ENCODE data around the gene LRP1B.
"Not testable (repeated sequence)": the region's sequence is repeated elsewhere in the genome, so short reads cannot be mapped to it uniquely, and the experiment has no call there.

Gene LRP1B

DNA sequence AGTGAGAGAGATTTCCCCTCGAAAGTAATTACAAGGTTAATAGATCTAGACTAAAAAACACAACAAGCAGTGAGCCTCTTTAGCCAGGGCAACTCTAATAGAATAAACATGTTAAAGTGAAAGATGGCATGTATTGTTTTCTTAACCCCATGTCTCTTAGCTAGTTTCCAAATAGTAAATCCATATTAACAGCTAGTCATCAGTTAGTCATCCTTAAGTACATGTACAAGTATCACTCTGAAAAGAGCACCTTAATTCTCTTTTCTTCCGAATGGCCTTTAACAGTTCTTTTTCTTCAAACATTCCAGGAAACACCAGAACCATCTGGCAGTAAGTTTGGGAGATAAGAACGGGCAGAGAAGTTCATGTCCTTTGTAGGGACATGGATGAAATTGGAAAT is 1480.0 kb downstream of the LRP1B start:
- no peak for DNase-seq

DNA sequence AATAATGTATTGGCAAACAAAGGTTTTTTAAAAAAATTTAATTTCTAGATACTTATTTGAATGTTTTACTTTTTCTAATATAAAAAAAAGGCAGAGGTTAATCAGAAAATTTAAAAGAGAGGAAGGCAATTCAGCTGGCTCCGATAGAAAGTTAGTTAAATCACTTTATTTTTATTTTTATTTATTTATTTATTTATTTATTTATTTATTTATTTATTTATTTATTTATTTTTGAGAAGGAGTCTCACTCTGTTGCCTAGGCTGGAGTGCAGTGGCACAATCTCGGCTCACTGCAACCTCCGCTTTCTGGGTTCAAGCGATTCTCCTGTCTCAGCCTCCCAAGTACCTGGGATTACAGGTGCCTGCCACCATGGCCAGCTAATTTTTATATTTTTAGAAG is 1480.7 kb downstream of the LRP1B start:
- DNase-seq: not testable (repeated sequence)

DNA sequence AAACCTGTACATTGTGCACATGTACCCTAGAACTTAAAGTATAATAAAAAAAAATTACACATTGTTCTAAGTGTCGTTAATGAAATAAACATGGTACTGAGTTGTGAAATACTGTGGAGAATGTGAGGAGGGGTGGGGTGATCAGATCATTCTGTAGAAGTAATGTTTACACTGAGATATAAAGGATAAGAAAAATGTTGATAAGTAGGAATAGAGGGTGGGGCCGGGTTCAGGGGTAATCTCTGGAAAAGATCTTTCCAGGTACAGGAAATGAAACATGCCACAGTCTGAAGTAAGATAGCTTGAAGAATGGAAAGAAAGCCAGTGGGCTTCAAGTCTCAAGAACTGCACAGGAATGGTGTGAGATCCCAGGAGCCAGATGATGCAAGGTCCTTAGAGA is 1482.4 kb downstream of the LRP1B start:
- DNase-seq: no peak

DNA sequence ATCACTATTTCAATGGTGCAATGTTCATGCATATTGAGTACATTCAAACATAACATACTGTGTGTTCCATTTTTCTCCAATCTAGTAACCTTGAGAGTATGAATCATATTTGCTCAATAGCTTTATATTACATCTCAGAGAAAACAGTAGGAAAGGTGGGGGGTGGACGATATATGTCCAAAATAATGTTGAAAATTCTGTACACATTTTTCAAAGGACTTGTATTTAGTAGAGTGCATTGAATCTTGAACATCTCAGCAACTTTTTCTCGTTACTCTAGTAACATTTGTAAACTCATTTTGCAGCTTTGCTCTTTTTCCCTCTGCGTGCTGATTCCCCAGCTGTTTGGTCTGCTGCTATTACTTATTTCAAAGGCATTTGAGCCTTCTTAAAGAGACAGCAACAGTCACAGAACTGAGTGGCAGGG is 1487.0 kb downstream of the LRP1B start:
- no peak for DNase-seq

DNA sequence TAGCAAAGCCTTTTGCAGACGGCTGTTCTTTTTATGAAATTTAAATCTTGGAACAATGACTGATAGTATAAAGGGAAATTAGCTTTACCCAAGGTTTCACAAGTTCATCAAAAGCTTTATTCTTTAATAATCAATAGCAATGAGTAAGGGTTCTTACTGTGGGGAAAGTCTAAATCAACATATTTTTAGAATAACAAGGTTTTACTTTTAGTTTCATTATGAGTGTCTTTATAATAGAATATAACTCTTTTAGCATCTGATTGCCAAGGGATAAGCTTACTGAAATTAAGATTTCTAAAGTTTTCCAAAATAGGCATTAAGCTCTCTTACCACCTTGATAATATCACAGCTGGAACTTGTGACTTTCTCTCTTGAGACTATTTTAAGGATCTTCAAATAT is 1489.7 kb downstream of the LRP1B start:
- DNase-seq: no peak

DNA sequence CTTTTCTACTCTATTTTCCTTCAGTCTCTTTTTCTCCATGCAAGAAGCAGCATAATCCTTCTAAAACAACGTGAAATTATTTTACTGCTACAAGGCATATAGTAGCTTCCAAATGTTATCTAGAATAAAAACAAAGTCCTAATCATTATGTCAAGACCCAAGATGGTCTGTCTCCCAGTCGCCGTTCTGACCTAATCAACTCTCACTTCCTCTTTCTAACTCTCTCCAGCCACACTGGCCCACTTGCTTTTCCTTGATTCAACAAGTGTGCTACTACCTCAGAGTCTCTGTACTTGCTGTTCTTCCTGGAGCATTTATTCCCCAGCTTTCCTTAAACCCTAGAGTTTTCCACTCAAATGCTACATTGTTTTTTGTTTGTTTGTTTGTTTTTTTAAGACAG is 1491.2 kb downstream of the LRP1B start:
- DNase-seq: no peak

DNA sequence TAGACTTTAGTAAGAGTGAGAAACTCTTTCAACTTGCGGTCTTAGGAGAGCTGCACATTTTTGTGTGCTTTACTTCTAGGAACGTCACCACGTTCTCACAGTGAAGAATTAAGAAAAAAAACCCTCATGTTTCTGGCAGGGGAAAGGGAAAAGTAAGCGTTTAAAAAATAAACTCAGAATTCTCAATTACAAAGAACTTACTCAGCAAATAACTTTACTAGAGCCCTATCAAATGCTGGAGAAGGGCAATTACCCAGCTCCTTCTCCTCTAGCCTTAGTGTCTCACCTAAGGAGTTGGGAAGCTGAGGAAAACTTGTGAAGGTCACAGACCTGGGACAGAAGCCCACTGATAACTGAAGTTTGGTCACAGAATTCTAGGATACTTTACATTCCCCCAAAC is 1500.3 kb downstream of the LRP1B start:
- DNase-seq: no peak

DNA sequence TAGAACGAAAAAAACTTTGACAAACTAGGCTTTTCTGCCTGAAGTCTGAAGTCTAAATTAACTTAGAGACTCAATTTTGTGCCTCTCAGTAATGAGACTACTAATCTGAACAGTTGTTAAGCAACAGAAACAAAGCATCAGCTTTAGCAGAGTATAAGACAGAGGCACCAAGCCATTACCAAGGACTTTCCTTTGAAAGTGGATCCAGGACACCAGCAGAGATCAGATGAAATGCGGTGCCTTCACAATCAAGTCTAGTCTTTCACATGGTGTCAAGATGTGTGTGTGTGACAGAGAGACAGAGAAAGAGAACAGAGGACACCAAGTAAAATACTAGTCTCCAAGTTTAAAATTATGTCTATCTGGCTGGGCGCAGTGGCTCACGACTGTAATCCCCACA is 1502.9 kb downstream of the LRP1B start:
- no peak for DNase-seq

DNA sequence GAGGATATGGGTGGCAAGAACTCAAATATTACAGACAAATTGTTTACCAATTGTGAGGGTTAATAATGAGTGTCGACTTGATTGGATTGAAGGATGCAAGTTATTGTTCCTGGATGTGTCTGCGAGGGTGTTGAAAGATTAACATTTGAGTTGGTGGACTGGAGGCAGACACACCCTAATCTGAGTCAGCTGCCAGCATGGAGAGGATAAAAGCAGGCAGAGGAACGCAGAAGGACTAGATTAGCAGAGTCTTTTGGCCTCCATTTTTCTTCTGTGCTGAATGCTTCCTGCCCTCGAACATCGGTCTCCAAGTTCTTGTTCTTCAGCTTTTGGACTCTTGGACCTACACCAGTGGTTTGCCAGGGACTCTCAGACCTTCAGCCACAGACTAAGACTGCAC is 1503.7 kb downstream of the LRP1B start:
- DNase-seq: no peak

DNA sequence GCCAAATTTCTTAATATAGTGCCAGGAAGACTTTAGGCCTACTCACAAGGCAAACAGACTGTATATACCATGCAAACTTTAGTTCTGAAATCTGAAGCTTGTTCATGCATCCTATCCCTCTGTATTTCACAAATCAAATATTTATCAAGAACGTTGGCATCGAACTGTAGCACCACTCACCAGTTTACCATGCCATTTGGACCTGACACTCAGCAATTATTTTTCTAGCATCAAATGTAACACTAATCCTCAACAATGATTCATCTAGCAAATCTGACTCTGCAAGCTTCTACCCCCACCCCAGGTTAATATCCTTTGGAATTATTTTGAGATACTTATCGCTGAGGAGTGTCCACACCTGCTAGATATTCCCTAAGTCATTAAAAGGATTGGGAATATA is 1506.6 kb downstream of the LRP1B start:
- no peak for DNase-seq

DNA sequence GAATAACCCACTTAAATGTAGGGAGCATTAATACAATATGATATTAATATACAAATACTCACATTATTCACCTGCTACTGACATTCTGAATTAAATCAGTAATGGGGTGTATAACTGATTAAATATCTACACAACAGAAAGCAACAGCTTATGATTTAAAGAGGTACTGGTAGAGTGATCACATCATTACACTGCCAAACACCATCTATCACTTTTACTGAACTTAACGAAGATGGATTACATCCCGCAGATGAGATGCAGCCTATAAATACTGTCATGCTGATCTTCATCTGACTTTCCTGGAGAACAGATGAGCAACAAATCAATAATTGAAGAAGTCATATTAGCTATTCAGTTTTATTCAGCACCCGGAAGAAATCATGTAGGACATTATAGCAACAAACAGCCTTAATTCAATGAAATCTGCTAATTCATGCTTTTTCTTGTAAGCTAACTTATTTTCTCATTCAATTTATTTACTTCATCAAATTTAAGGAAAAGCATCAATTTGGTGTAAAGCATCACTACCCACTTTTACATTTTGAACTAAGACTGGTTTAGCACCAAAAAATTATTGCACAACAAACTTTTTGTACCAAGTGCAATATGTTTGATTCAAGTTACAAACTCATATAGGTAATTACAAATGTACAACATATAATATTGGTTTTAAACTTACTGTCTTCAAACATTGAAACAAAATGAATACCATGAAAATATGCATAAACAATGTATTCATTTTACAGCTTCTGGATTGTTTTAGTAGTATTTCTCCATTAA is 1509.0 kb downstream of the LRP1B start:
- DNase-seq: no peak

DNA sequence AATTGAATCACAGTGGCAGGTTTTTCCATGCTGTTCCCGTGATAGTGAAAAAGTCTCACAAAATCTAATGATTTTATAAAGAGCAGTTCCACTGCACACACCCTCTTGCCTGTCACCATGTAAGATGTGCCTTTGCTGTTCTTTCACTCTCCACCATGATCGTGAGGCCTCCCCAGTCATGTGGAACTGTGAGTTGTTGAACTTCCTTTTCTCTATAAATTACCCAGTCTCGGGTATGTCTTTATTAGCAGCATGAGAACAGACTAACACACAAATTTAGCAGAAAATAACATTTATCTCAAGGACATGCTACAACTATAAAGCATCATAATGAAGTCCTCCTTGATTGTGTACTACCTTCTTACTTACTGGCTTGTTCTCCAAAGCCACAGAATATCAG is 1526.0 kb downstream of the LRP1B start:
- no peak for DNase-seq

DNA sequence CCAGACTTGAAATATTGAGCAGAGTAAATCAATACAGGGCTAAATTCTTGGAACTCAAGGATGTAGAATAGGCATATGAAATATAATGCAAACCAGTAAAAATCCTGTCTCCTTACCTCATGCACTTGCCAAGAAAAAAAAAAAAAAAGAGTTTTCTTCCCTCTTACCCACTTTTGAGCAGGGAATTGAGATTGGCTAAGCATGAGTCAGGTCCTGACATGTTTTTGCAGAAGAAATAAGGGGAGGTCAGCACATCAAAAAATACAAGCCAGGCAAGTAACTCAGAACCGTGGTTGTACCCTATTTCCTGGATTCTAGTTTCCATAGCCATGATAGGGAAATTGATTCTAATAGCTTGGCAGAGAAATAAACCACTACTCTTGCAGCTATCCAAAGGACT is 1526.7 kb downstream of the LRP1B start:
- DNase-seq: no peak

DNA sequence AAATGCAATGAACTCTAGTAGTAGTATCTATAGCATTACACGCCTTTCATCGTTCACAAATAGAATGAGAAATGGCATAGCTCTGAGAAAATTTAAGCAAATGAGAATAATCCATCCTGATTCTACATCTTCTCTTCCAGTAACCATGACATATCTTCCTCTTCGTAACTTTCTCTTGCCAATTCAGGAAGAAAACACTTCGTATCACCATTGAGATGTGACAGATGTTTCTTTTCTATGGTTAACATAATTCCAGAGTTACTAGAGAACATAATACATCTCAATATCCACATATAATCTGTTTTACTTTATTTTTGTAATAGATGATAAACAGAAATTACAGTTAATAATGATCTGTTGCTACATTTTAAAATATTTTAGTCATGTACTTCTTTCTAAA is 1527.4 kb downstream of the LRP1B start:
- no peak for DNase-seq

DNA sequence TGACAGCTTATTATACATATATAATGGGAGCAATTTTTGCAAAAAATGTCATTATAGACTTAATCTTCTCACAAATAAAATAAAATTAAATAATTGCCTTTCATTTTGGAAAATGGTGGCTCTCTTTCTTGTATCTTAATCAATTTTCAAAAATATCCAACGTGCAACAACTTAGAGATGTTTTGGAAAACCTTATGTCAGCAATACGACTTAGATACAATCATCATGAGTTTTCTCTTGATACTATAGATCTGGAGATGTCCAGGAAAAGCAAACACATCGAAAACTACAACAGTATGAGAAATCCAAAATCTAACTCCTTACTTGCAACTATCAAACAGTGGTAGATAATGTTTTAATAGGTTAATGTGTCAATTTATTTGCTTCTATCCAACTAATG is 1529.0 kb downstream of the LRP1B start:
- DNase-seq: no peak

DNA sequence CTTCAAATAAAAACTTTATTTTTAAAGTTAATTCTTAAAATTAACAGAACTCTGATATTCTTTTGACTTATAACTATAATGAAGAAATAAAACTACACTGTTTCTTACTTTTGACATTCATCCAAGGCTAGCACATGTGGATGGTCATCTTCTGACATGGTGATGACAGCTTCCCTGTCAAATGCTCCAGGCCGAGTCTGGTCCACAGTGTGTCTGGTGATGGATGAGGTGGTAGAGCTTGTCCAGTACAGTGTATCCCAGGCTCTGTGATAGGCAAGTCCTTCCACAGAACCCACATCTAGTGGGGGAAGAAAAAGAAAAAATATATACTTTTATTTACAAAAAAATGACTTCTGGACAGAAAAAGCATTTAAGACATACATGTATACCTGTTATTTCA is 1529.5 kb downstream of the LRP1B start:
- no peak for DNase-seq

DNA sequence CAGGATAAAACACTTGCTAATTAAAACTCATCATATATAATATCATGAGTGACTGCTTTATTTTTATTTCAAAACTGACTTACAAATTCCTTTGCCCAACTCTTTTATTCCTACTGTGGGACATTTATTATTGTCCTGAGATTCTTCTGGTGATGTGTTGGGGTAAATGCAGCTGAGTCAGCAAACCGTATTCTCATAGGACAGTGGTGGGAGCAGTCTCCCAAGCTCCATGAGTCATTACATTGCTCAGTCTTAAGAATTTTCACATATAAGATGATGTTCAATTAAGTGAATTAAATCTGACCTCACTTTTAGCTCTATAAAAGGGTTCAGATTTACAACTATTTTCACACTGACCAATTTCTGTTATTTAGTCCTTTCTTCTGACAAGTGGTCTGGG is 1530.7 kb downstream of the LRP1B start:
- DNase-seq: no peak

DNA sequence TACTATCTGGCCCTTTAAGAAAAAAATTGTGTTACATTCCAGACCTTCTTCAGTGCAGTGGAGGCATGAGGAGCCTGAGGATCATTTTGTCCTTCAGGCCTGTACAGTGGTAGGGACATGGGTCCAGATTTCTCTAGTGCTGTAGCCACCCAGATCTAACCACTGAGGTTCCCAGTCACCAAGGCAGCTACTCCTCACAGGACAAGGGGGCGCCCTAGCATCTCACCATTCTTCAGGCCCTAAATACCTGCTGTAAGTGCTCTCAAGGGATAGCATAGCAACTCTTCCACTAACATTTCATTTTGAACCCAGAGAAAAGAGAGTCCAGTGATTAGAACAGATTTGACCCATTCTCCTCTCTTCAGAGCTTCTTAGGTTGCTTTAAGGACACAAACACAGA is 1533.0 kb downstream of the LRP1B start:
- DNase-seq: no peak

DNA sequence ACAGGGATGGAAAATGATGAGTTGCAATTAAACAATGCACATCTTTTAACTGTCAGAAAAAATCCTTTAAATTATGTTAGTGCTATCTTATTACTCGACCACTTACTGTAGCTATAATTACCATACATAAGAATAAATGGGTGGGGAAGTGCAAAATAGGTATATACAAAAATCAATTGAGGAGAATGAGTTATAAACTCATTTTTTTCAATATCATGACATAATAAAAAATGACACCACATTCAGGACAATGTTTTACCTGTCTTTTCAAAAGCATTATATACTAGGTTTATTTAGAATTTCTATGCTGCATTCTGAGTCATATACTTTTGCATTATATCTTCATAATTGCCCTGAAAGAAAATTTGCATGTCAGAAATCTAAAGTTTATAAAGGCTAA is 1533.6 kb downstream of the LRP1B start:
- DNase-seq: no peak

DNA sequence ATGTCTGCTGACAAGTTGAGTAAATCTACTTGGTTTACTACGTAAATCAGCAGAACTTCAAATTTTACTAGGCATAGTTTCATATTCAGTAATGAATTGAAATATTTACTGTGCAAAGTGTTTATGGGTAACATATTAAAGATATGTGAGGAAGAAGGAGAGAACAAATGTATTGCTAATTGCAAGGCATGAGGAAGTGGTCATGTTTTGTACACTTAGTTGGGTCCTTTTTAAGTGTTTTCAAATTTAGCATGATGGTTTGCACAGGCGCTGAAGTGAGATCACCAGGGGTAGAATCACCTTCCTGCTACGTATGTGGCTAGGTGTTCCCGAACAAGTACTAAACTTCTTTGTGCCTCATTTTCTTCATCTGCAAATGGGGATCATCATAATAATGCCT is 1534.4 kb downstream of the LRP1B start:
- DNase-seq: no peak

DNA sequence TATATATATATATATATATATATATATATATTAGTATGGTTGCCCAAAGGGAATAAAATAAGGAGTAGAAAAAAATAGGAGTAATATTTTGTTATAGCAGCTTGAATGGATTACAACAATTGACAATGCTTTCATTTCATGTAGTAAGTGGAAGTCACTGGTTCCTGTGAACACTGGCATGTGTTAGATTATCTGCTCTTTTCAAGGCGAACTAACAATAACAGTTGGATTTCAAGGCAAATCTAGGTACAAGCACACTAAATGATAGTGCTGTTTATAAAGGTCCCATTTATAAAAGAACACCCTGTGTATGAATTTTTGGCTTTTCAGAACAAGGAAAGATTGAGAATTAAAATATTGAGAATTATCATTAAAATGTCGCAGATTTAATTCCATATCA is 1535.7 kb downstream of the LRP1B start:
- DNase-seq: no peak

DNA sequence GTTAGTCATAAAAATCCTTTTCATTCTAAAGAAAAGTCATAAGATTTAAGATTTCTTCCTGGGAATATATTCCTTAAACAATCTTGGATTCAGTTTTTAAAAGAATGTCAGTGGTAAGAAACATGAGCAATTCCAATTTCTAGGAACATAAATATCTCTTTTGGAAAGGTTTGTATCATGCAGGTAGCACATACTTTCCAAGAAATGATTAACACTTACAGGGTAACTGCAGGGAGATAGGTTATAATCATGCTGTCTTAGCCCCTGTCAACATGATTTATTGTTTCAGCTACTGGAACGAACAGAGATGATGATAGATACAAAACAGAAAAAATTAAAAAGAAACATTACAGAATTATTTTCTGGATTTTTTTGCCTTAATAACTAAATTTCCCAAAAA is 1537.7 kb downstream of the LRP1B start:
- DNase-seq: no peak

DNA sequence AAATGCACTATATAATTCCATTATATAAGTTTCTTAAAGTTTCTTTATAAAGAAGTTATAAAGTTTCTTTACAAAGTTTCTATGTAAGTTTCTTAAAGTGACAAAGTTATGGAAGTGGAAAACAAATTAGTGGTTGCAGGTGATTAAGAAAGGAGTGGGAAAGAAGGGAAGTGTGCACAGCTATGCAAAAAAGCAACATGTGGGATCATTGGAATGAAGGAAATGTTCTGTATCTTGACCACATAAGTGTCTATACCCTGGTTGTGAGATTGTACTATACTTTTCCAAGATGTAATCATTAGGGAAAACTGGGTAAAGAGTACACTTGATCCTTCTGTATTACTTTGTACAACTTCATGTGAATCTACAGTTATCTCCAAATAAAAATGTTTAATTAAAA is 1541.1 kb downstream of the LRP1B start:
- DNase-seq: no peak

DNA sequence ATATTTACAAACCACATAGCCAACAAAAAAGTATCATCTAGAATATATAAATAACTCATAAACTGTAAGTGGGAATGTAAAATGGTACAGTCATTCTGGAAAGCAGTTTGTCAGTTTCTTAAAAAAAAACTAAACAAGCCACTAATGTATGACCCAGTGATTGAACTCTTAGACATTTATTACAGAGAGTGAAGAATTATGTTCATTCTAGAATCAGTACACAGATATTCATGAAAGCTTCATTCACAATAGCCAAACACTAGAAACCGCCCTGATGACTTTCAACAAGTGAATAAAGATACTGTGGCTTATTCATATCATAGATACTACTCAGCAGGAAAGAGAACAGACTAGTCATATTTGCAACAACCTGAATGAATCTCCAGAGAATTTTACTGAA is 1541.5 kb downstream of the LRP1B start:
- no peak for DNase-seq

DNA sequence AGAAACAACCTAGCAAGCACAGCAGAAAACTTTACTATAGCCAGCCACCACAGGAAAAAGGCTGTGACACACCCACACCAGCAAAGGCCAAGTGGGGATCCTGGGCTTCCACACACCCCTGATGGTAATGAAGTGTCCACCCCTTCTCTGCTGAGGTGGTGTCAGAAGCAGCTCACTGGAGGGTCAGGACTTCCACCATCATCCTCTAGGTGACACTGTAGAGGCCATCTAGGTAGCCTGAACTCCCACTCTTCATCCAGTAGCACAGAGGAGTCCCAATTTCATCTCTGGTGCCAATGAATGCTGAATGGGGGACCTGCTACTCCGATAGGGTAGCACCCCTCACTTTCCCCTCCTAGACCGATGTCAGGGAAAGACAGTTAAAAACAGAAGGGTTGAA is 1544.4 kb downstream of the LRP1B start:
- DNase-seq: no peak

DNA sequence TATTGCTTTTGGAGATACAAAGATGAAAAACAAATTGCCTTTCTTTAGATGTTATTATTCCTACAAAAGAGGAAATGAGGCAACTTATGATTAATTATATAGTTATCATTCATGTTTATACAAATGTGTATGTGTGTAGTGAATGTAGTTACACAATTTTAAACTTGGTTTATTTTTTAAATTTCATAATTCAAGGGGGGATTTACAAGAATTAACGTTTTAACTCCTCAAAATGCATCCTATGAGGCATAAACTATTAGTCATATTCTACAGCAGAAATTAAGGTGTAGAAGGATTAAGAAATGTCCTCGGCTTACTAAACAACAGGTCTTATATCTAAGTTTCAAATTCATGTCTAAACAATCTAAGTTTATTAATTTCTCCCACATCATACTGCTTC is 1545.8 kb downstream of the LRP1B start:
- DNase-seq: no peak
